ENCODE measurements around the gene VPS35L. TPM values are rescaled to one million over a fixed set of nuclear protein-coding genes. Genes with fewer than 3 reads are reported as not detected.

VPS35L gene
- total and polyA plus RNA-seq, 2 of the 13 experiments (the other 11 are each of a cell fraction or from before 2014, with no cell fraction given): 1.4 to 1.6 TPM

DNA sequence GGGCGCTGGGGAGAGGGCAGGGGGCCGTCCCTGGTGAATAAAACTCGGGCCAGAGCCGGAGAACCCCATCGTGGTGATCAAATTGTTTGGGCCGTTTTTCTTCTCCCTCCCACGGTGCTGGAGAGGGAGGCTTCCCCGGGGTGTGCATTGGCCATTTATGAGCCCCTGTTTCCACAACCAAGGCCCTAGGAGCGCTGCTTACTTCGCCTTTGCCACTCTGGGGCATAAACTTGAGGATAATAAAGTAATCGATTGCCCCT, 31.2 kb upstream of the VPS35L start (continued):
- TF ChIP-seq, protein P1, sequence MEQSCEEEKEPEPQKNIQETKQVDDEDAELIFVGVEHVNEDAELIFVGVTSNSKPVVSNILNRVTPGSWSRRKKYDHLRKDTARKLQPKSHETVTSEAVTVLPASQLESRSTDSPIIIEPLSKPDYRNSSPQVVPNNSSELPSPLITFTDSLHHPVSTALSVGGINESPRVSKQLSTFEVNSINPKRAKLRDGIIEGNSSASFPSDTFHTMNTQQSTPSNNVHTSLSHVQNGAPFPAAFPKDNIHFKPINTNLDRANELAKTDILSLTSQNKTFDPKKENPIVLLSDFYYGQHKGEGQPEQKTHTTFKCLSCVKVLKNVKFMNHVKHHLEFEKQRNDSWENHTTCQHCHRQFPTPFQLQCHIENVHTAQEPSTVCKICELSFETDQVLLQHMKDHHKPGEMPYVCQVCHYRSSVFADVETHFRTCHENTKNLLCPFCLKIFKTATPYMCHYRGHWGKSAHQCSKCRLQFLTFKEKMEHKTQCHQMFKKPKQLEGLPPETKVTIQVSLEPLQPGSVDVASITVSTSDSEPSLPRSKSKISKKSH (CRISPR knock-in tag; IDR thresholded peaks at IDR 0.05; ENCODE audit: borderline replicate concordance): no peak
- TF ChIP-seq, protein P2, sequence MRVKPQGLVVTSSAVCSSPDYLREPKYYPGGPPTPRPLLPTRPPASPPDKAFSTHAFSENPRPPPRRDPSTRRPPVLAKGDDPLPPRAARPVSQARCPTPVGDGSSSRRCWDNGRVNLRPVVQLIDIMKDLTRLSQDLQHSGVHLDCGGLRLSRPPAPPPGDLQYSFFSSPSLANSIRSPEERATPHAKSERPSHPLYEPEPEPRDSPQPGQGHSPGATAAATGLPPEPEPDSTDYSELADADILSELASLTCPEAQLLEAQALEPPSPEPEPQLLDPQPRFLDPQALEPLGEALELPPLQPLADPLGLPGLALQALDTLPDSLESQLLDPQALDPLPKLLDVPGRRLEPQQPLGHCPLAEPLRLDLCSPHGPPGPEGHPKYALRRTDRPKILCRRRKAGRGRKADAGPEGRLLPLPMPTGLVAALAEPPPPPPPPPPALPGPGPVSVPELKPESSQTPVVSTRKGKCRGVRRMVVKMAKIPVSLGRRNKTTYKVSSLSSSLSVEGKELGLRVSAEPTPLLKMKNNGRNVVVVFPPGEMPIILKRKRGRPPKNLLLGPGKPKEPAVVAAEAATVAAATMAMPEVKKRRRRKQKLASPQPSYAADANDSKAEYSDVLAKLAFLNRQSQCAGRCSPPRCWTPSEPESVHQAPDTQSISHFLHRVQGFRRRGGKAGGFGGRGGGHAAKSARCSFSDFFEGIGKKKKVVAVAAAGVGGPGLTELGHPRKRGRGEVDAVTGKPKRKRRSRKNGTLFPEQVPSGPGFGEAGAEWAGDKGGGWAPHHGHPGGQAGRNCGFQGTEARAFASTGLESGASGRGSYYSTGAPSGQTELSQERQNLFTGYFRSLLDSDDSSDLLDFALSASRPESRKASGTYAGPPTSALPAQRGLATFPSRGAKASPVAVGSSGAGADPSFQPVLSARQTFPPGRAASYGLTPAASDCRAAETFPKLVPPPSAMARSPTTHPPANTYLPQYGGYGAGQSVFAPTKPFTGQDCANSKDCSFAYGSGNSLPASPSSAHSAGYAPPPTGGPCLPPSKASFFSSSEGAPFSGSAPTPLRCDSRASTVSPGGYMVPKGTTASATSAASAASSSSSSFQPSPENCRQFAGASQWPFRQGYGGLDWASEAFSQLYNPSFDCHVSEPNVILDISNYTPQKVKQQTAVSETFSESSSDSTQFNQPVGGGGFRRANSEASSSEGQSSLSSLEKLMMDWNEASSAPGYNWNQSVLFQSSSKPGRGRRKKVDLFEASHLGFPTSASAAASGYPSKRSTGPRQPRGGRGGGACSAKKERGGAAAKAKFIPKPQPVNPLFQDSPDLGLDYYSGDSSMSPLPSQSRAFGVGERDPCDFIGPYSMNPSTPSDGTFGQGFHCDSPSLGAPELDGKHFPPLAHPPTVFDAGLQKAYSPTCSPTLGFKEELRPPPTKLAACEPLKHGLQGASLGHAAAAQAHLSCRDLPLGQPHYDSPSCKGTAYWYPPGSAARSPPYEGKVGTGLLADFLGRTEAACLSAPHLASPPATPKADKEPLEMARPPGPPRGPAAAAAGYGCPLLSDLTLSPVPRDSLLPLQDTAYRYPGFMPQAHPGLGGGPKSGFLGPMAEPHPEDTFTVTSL (CRISPR knock-in tag; IDR thresholded peaks at IDR 0.05; ENCODE audit: borderline replicate concordance): 0 out of 2 replicates have a peak, but pooled peaks have one; percentile 45
- TF ChIP-seq ZNF644 (CRISPR knock-in tag; IDR thresholded peaks at IDR 0.05; ENCODE audit: low read depth): 0 out of 2 replicates have a peak, but pooled peaks have one; percentile 16
- TF ChIP-seq ZFP90 (CRISPR knock-in tag; IDR thresholded peaks at IDR 0.05; ENCODE audit: borderline replicate concordance): peak; percentile 15; the same call in 1 of the 2 replicates
- TF ChIP-seq NFKB2 (CRISPR knock-in tag; IDR thresholded peaks at IDR 0.05; ENCODE audit: borderline replicate concordance): no peak
- TF ChIP-seq, protein P3, sequence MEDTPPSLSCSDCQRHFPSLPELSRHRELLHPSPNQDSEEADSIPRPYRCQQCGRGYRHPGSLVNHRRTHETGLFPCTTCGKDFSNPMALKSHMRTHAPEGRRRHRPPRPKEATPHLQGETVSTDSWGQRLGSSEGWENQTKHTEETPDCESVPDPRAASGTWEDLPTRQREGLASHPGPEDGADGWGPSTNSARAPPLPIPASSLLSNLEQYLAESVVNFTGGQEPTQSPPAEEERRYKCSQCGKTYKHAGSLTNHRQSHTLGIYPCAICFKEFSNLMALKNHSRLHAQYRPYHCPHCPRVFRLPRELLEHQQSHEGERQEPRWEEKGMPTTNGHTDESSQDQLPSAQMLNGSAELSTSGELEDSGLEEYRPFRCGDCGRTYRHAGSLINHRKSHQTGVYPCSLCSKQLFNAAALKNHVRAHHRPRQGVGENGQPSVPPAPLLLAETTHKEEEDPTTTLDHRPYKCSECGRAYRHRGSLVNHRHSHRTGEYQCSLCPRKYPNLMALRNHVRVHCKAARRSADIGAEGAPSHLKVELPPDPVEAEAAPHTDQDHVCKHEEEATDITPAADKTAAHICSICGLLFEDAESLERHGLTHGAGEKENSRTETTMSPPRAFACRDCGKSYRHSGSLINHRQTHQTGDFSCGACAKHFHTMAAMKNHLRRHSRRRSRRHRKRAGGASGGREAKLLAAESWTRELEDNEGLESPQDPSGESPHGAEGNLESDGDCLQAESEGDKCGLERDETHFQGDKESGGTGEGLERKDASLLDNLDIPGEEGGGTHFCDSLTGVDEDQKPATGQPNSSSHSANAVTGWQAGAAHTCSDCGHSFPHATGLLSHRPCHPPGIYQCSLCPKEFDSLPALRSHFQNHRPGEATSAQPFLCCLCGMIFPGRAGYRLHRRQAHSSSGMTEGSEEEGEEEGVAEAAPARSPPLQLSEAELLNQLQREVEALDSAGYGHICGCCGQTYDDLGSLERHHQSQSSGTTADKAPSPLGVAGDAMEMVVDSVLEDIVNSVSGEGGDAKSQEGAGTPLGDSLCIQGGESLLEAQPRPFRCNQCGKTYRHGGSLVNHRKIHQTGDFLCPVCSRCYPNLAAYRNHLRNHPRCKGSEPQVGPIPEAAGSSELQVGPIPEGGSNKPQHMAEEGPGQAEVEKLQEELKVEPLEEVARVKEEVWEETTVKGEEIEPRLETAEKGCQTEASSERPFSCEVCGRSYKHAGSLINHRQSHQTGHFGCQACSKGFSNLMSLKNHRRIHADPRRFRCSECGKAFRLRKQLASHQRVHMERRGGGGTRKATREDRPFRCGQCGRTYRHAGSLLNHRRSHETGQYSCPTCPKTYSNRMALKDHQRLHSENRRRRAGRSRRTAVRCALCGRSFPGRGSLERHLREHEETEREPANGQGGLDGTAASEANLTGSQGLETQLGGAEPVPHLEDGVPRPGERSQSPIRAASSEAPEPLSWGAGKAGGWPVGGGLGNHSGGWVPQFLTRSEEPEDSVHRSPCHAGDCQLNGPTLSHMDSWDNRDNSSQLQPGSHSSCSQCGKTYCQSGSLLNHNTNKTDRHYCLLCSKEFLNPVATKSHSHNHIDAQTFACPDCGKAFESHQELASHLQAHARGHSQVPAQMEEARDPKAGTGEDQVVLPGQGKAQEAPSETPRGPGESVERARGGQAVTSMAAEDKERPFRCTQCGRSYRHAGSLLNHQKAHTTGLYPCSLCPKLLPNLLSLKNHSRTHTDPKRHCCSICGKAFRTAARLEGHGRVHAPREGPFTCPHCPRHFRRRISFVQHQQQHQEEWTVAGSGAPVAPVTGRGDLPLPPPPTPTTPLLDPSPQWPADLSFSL (CRISPR knock-in tag; IDR thresholded peaks at IDR 0.05): 0 out of 2 replicates have a peak, but pooled peaks have one; percentile 21
- TF ChIP-seq YEATS4 (CRISPR knock-in tag; IDR thresholded peaks at IDR 0.05; ENCODE audit: borderline replicate concordance): no peak; the same call in 1 of the 2 replicates
- no peak for TF ChIP-seq ZMYM3 (CRISPR knock-in tag; IDR thresholded peaks at IDR 0.05)
- 0 out of 2 replicates have a peak, but pooled peaks have one; percentile 6 for TF ChIP-seq EED (CRISPR knock-in tag; IDR thresholded peaks at IDR 0.05)
- TF ChIP-seq, protein P4, sequence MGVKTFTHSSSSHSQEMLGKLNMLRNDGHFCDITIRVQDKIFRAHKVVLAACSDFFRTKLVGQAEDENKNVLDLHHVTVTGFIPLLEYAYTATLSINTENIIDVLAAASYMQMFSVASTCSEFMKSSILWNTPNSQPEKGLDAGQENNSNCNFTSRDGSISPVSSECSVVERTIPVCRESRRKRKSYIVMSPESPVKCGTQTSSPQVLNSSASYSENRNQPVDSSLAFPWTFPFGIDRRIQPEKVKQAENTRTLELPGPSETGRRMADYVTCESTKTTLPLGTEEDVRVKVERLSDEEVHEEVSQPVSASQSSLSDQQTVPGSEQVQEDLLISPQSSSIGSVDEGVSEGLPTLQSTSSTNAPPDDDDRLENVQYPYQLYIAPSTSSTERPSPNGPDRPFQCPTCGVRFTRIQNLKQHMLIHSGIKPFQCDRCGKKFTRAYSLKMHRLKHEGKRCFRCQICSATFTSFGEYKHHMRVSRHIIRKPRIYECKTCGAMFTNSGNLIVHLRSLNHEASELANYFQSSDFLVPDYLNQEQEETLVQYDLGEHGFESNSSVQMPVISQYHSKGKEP (CRISPR knock-in tag; IDR thresholded peaks at IDR 0.05): no peak
- TF ChIP-seq ZNF33A (CRISPR knock-in tag; IDR thresholded peaks at IDR 0.05; ENCODE audit: borderline replicate concordance): peak; percentile 78; the same call in 1 of the 2 replicates
- no peak for TF ChIP-seq ZNF33B (CRISPR knock-in tag; IDR thresholded peaks at IDR 0.05)

All from HepG2 (cell line).